Testis (tissue), 2 donors: Measurements from ENCODE around the gene CNTN4.

ENCODE experiments used
- POLR2A ChIP-seq: fragments of 450-650 bp; IDR thresholded peaks from one replicate; pipeline ENCODE4 v1.6.1; 2017; ENCODE audit warnings: antibody characterized with exemption, mild to moderate bottlenecking, moderate library complexity
- TF ChIP-seq, protein P1 (sequence below), 3 experiments: fragments of 450-650 bp in 2 of 3; fragments of 200-600 bp in 1 of 3; sonication (generic) in 1 of 3; IDR thresholded peaks; one replicate each; pipeline ENCODE4 v1.5.1; 2016 to 2019; ENCODE audit warnings: antibody characterized with exemption in 3 of 3, mild to moderate bottlenecking in 2 of 3, moderate library complexity in 1 of 3

DNA sequence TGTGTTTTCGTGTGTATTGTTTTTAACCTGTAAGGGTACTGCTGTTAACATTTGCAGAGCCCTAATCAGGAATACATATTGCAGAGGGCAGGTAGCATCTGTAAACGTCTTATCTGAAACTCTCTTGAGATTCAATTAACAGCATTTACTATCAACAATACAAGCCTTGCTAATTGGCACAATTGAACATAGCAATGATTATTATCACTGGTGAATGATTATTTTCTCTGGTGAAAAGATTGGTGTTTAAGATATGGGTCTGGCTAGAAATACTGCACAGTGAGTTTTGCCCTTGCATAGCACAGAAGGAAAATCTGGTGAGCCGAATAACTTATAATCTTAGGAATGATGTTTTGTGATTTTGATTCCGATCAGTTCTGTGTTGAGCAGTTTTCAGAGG, 5.9 kb upstream of the CNTN4 start:
- TF ChIP-seq, protein P1, sequence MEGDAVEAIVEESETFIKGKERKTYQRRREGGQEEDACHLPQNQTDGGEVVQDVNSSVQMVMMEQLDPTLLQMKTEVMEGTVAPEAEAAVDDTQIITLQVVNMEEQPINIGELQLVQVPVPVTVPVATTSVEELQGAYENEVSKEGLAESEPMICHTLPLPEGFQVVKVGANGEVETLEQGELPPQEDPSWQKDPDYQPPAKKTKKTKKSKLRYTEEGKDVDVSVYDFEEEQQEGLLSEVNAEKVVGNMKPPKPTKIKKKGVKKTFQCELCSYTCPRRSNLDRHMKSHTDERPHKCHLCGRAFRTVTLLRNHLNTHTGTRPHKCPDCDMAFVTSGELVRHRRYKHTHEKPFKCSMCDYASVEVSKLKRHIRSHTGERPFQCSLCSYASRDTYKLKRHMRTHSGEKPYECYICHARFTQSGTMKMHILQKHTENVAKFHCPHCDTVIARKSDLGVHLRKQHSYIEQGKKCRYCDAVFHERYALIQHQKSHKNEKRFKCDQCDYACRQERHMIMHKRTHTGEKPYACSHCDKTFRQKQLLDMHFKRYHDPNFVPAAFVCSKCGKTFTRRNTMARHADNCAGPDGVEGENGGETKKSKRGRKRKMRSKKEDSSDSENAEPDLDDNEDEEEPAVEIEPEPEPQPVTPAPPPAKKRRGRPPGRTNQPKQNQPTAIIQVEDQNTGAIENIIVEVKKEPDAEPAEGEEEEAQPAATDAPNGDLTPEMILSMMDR (IDR thresholded peaks at IDR 0.05), result no peak
- TF ChIP-seq POLR2A, result no peak
